ENCODE data around the gene CD38. TPM values are rescaled to one million over a fixed set of nuclear protein-coding genes. Genes with fewer than 3 reads are reported as not detected.

Gene CD38
- total and polyA plus RNA-seq, 4 donors: 3.2 to 9.4 (median 5.3) TPM

- Histone ChIP-seq H3K4me3 (ENCODE audit: low read depth in 1 of 3, low read length in 3 of 3) (no peak overlapping the region), H3K36me3 (ENCODE audit: control insufficient read depth in 4 of 4, insufficient read depth in 3 of 4, low read depth in 1 of 4, low read length in 3 of 4) (no peaks in the 10 kb centered on the region), H3K27ac (ENCODE audit: low read depth in 1 of 2, low read length in 2 of 2) (no peak overlapping the region), H3K9ac (ENCODE audit: low read depth in 1 of 2, low read length in 2 of 2) (no peak overlapping the region), H3K9me3 (ENCODE audit: control insufficient read depth in 4 of 4, low read length in 3 of 4) (peaks cover 7 to 18% (median 9%) of the 10 kb centered on the region in 4 donors), H3K4me1 (ENCODE audit: control insufficient read depth in 4 of 4, insufficient read depth in 4 of 4, low read length in 3 of 4) (peaks cover 0 to 14% (median 9%) of the 10 kb centered on the region in 4 donors), H3K27me3 (ENCODE audit: control insufficient read depth in 4 of 4, insufficient read depth in 4 of 4, low read length in 3 of 4) (no peaks in the 10 kb centered on the region)
- 78% methylated on average over 1 of the region's 1 CpG for WGBS
- TF ChIP-seq FOXA1 (IDR thresholded peaks at IDR 0.05) (no peak), MAX (IDR thresholded peaks at IDR 0.05) (no peak), RAD21 (IDR thresholded peaks at IDR 0.05) (no peak), ATF3 (IDR thresholded peaks at IDR 0.05) (no peak), HNF4G (IDR thresholded peaks at IDR 0.05) (no peak), EGR1 (IDR thresholded peaks at IDR 0.05; ENCODE audit: low read depth in 2 of 2) (no peak), SP1 (IDR thresholded peaks at IDR 0.05) (no peak), TAF1 (conservative IDR thresholded peaks at IDR 0.05) (no peak), RXRA (IDR thresholded peaks at IDR 0.05) (no peak), NR2F2 (IDR thresholded peaks at IDR 0.05) (no peak), JUND (IDR thresholded peaks at IDR 0.05) (no peak), FOXA2 (IDR thresholded peaks at IDR 0.05) (no peak), REST (IDR thresholded peaks at IDR 0.05) (no peak), GABPA (IDR thresholded peaks at IDR 0.05 in 1 of 2, conservative IDR thresholded peaks at IDR 0.05 in 1 of 2) (no peak), CTCF (IDR thresholded peaks at IDR 0.05; ENCODE audit: low read depth, low read length, missing input control) (no peak), YY1 (IDR thresholded peaks at IDR 0.05) (no peak), HNF4A (conservative IDR thresholded peaks at IDR 0.05) (no peak)
- TF ChIP-seq, protein P1, sequence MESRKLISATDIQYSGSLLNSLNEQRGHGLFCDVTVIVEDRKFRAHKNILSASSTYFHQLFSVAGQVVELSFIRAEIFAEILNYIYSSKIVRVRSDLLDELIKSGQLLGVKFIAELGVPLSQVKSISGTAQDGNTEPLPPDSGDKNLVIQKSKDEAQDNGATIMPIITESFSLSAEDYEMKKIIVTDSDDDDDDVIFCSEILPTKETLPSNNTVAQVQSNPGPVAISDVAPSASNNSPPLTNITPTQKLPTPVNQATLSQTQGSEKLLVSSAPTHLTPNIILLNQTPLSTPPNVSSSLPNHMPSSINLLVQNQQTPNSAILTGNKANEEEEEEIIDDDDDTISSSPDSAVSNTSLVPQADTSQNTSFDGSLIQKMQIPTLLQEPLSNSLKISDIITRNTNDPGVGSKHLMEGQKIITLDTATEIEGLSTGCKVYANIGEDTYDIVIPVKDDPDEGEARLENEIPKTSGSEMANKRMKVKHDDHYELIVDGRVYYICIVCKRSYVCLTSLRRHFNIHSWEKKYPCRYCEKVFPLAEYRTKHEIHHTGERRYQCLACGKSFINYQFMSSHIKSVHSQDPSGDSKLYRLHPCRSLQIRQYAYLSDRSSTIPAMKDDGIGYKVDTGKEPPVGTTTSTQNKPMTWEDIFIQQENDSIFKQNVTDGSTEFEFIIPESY (IDR thresholded peaks at IDR 0.05): no peak
- DNase-seq (ENCODE audit: low spot score): no peak
These were observed 36.0 kb upstream of the CD38 start for GRCh38 chr4:15742083-15742582.
